ENCODE measurements around the gene PSMD2.
A peak's percentile ranks its signal among the peaks of the same experiment; 100 is the strongest.

The PSMD2 gene

GRCh38 chr3:184346480-184347190, 47.6 kb downstream of the PSMD2 start:
- DNase-seq (ENCODE audit: insufficient read length) (no peak), FAIRE-seq (no peak)
- no peak for TF ChIP-seq POLR2A (IDR thresholded peaks at IDR 0.05; ENCODE audit: low read depth, low read length)
- TF ChIP-seq POLR2AphosphoS5 (IDR thresholded peaks at IDR 0.05; ENCODE audit: low read depth, low read length), result no peak
- no peak for TF ChIP-seq TAF1 (IDR thresholded peaks at IDR 0.05; ENCODE audit: borderline replicate concordance, low read depth, low read length)

- TF ChIP-seq TAF1 (IDR thresholded peaks at IDR 0.05; ENCODE audit: borderline replicate concordance, low read depth, low read length), result no peak
- no peak for TF ChIP-seq POLR2A (IDR thresholded peaks at IDR 0.05; ENCODE audit: low read depth, low read length)
- no peak for FAIRE-seq
- DNase-seq (ENCODE audit: insufficient read length), result no peak
These were observed 48.4 kb downstream of the PSMD2 start for GRCh38 chr3:184347321-184348056.

GRCh38 chr3:184348057-184348382, 49.0 kb downstream of the PSMD2 start:
- DNase-seq (ENCODE audit: insufficient read length), result no peak
- no peak for FAIRE-seq
- TF ChIP-seq POLR2A (IDR thresholded peaks at IDR 0.05; ENCODE audit: low read depth, low read length) (no peak), TAF1 (IDR thresholded peaks at IDR 0.05; ENCODE audit: borderline replicate concordance, low read depth, low read length) (no peak), POLR2AphosphoS5 (IDR thresholded peaks at IDR 0.05; ENCODE audit: low read depth, low read length) (no peak)

DNA sequence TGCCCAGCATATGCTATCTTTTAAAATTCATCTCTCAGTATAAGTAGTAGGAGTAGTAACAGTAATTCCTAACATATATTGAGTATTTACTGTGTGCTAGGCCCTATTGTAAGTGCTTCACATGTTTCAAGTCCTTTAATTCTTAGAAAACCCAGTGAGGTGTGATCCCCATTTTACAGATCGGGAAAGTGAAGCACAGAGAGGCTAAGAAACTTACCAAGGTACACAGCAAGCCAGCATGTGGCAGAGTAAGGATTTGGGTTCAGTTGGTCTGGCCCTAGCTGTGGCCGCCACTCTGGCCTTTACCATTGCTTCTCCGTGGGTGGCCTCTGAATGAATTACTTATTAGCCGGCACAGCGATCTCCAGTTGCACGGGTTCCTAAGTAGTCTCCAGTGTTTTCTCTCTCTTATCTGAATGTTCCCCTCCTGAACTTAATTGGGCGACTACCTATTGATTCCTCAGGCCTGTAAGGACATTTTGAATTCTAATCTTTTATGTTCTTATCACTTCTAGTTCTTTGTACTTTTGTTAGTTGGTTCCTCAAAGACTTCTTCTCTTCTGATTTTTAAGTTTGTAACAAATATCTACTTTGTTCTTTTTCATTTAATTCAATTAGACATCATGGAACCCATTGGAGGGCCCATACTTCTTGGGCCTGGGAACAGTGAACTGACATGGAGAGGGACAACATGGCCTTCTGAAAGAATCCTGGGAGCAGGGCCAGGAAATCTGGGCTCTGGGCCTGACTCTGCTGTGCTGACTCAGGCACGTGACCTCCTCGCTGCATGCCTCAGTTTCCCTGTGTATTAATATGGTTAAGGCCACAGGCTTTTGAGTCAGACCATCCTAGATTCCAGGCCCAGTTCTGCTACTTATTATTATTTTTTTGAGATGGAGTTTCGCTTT, 50.8 kb downstream of the PSMD2 start:
- TF ChIP-seq POLR2A (IDR thresholded peaks at IDR 0.05; ENCODE audit: low read depth, low read length), result no peak
- no peak for TF ChIP-seq TAF1 (IDR thresholded peaks at IDR 0.05; ENCODE audit: borderline replicate concordance, low read depth, low read length)
- TF ChIP-seq POLR2AphosphoS5 (IDR thresholded peaks at IDR 0.05; ENCODE audit: low read depth, low read length), result no peak
- FAIRE-seq, result no peak
- DNase-seq (ENCODE audit: insufficient read length), result no peak

DNA sequence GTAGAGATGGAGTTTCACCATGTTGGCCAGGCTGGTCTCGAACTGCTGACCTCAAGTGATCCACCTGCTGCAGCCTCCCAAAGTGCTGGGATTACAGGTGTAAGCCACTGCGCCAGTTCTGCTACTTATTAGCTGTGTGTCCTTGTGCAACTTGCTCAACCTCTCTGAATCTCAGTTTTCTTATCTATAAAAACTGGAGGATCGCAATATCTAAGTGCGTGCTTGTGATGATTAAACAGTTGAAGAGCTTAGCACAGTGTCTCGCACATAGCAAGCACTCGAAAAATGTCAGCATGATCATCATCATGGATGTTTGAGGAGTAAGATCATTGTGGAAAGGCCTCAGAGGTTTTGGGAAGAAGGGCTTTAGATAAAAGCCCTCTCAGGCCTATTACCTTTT, 51.6 kb downstream of the PSMD2 start:
- DNase-seq (ENCODE audit: insufficient read length), result no peak
- no peak for TF ChIP-seq POLR2A (IDR thresholded peaks at IDR 0.05; ENCODE audit: low read depth, low read length)
- TF ChIP-seq POLR2AphosphoS5 (IDR thresholded peaks at IDR 0.05; ENCODE audit: low read depth, low read length), result no peak
- no peak for TF ChIP-seq TAF1 (IDR thresholded peaks at IDR 0.05; ENCODE audit: borderline replicate concordance, low read depth, low read length)
- no peak for FAIRE-seq

- DNase-seq (ENCODE audit: insufficient read length) (no peak), FAIRE-seq (no peak)
- TF ChIP-seq POLR2AphosphoS5 (IDR thresholded peaks at IDR 0.05; ENCODE audit: low read depth, low read length) (no peak), TAF1 (IDR thresholded peaks at IDR 0.05; ENCODE audit: borderline replicate concordance, low read depth, low read length) (no peak), POLR2A (IDR thresholded peaks at IDR 0.05; ENCODE audit: low read depth, low read length) (no peak)
These were observed 52.6 kb downstream of the PSMD2 start for GRCh38 chr3:184351511-184352148.

DNA sequence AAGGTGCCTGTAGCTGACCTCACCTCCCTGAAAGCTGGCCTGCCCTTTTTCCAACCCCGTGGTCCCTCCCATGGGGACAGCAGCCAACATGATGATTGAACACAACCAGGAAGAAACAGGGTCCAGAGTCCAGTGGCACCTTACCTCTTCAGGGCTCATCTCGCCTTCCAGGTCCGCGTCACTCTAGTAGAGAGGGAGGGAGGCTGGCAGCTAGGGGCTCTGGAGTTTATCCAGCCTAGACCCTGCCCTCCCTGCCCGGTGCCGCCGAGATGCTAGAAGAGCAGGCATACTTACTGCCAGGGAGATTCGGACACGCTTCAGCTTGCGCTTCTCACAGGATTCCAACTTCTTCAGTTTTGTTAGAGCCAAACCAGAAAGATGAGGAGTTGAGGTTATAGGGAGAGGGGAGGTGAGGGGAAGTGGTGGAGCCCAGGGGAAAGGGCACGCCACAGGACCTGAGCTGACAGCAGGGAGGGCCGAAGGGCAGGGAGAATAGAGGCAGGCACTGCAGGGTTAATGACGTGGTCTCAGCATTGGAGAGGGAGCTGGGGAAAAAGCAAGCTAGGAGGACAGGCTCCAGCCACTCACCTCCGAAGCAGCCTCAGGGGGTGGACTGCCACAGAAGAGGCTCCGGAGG, 53.2 kb downstream of the PSMD2 start:
- no peak for FAIRE-seq
- no peak for DNase-seq (ENCODE audit: insufficient read length)
- no peak for TF ChIP-seq TAF1 (IDR thresholded peaks at IDR 0.05; ENCODE audit: borderline replicate concordance, low read depth, low read length)
- TF ChIP-seq POLR2AphosphoS5 (IDR thresholded peaks at IDR 0.05; ENCODE audit: low read depth, low read length), result no peak
- TF ChIP-seq POLR2A (IDR thresholded peaks at IDR 0.05; ENCODE audit: low read depth, low read length), result no peak

DNA sequence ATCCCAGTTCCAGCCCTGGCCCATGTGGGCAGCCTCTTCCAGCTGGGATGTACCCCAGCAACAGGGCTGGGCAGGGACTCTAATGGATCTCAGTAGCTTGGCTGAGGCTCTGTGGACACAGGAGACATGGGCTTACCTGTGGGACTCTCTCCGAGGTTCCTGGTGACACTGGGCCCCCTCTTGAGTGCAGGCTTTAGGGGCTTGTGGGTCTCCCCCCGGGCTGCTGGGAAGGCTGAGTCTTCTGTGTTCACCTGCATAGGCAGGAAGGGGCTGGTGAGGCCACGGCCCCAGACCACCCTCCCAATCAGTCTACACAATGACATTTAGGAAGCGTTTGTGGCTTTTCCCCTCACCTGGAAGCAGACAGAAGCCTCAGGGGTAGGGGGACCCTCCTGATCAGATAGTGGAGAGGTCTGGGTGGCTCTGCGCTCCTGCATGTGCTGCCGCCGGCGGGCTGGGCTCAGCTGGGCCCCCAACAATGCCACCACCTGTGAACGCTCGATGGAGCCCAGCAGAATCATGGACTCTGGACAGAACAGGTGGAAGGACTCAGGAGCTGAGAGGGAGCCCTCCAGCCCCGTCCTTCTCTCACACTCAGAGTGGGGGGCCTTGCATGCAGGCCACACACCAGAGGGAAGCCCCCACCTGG, 54.0 kb downstream of the PSMD2 start:
- DNase-seq (ENCODE audit: insufficient read length) (no peak), FAIRE-seq (no peak)
- TF ChIP-seq POLR2AphosphoS5 (IDR thresholded peaks at IDR 0.05; ENCODE audit: low read depth, low read length), result no peak
- no peak for TF ChIP-seq TAF1 (IDR thresholded peaks at IDR 0.05; ENCODE audit: borderline replicate concordance, low read depth, low read length)

DNA sequence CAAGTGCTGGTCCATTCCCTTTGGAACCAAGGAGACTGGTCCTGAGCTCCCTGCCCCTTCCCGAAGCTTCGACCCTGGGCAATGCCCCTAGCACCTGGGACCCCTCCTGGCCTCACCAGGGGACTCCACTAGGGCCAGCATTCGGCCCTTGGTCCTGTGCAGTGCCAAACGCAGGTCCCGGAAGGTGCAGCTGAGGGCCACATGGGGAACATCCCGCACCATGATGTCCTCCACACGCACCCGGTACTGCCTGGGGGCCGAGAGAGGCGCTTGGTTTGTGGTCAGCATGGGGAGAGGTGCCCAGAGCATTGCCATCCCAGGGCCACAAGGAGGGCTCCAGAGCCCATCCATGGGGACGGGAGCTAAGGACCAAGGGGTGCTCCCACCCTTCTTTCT, 54.5 kb downstream of the PSMD2 start:
- FAIRE-seq (no peak), DNase-seq (ENCODE audit: insufficient read length) (no peak)
- TF ChIP-seq TAF1 (IDR thresholded peaks at IDR 0.05; ENCODE audit: borderline replicate concordance, low read depth, low read length), result no peak

DNA sequence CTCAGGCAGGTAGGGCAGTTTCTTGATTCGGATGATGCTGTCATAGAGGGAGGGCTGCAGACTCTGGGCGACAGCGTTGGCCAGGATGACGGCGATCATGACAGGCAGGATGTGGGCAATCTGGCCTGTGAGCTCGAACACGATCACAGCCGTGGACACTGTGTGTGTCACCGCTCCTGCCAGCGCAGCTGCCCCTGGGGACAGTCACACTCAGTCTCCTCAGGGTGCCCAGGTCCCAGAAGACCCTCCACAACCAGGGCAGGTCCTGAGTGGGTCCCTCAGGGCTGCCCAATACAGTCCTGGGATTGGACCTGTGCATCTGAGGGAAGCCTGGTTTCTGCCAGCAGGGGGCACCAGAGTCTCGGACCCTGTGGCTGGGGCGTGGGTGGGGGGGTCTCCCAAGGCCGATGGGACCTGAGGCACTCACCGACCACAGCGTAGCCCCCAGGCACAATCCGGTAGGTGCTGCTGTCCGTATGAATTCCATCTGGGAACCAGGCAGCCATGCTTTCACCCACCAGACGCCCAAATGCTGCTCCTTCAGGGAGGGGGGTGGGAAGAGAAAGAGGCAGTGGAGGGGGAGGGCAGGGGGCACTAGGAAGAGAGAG, 55.2 kb downstream of the PSMD2 start:
- TF ChIP-seq POLR2A (IDR thresholded peaks at IDR 0.05; ENCODE audit: low read depth, low read length) (no peak), TAF1 (IDR thresholded peaks at IDR 0.05; ENCODE audit: borderline replicate concordance, low read depth, low read length) (no peak), POLR2AphosphoS5 (IDR thresholded peaks at IDR 0.05; ENCODE audit: low read depth, low read length) (no peak)
- FAIRE-seq, result peak; percentile 65
- peak; percentile 69 for DNase-seq (ENCODE audit: insufficient read length)

Data from GM12892 (cell line).